Measurements from ENCODE around the gene NEURL1B. TPM values are rescaled to one million over a fixed set of nuclear protein-coding genes. Genes with fewer than 3 reads are reported as not detected.
A peak's percentile ranks its signal among the peaks of the same experiment; 100 is the strongest.

The NEURL1B gene
- total RNA-seq, 2 donors from 2014 or later = 61.6 to 99.9 TPM

DNA sequence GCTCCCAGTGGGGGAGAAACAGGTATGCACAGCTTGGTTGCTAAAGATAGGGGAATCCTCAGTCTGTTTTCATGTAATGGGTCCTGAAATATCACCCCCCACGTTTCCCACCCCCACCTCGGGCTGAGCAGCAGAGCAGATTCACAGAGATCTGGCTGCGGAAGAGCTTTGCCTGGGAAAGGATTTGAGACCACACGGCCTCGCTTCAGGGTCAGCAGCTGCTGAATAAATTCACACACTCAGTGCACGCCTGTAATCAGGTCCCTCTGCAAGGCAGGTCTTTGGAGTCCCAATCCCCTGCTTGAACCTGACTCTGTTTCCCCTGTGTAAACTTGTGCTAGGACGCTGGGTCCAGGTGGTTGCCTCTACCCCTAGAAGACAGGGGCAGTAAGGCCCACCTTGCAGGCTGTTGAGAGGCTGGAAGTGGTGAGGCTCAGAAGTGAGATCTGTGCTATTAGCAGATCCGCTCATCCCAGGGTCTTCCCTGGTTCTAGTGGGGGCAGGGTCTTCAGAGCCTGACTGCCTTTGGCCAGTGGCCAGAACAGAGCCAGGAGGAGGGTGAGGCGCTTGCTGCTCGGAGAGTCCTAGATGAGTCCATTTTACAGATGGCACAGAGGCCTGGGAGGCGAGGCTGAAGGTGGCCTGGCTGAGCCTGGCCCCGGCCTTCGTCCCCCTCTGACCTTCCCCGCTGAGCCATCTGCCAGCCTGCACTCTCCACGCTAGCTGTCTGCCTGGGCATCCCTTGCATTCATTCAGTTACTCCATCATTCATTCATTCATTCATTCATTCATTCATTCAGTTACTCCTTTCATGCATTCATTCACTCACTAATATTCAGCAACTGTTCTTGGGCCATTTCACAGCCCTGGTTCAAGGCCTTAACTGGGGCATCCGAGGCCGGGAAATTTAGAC lies 16.7 kb upstream of the NEURL1B start:
- intact Hi-C loops (cut with DNase I) = no loop called here
- no peaks in the 10 kb centered on the region for H3K36me3 ChIP-seq
- no peaks in the 10 kb centered on the region for H3K27me3 ChIP-seq
- no peak for TF ChIP-seq CTCF (IDR thresholded peaks at IDR 0.05)
- H3K4me3 ChIP-seq = no peak overlapping the region
- DNase-seq = no peak
- H3K27ac ChIP-seq = no peak overlapping the region
- H3K4me1 ChIP-seq = no peaks in the 10 kb centered on the region
- H3K9ac ChIP-seq (ENCODE audit: low read depth in 2 of 2, low read length in 2 of 2) = peak overlapping the region in 1 of 2 donors; percentile 15
- no peaks in the 10 kb centered on the region for H3K9me3 ChIP-seq

GRCh38 chr5:172624996-172625964 lies 15.8 kb upstream of the NEURL1B start:
- intact Hi-C loops (cut with DNase I) = no loop called here
- H3K36me3 ChIP-seq = no peaks in the 10 kb centered on the region
- H3K9ac ChIP-seq (ENCODE audit: low read depth in 2 of 2, low read length in 2 of 2) = no peak overlapping the region
- no peaks in the 10 kb centered on the region for H3K4me1 ChIP-seq
- no peak overlapping the region for H3K4me3 ChIP-seq
- no peaks in the 10 kb centered on the region for H3K27me3 ChIP-seq
- TF ChIP-seq CTCF (IDR thresholded peaks at IDR 0.05) = no peak
- H3K9me3 ChIP-seq = no peaks in the 10 kb centered on the region
- DNase-seq = no peak
- no peak overlapping the region for H3K27ac ChIP-seq

DNA sequence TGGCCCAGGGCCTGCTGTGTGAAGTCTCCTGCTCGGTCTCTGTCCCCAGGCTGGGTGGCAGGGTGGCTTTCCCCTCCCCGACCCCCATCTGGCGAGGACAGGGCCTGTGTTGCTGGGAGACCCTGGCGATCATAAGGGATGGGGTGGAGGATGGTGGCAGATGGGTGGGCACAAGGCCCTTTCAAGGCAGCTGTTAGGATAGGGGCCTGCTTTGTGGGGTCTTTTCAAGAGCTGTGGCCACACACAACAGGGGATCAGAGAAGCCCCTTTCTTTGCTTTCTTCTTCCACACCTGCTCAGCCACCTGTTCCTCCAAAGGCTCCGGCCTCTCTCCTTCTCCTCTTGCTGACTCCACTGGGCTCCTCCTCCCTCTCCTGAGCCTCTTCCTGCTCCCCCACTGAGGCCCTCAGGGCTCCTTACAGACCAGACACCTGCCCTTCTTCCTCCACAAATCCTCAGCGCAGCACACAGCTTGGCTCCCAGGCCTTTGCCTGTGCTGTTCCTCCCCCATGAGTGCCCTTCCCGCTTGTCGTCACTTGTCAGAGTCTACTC lies 15.0 kb upstream of the NEURL1B start:
- TF ChIP-seq CTCF (IDR thresholded peaks at IDR 0.05) = no peak
- DNase-seq = no peak

GRCh38 chr5:172630082-172630481 lies 11.0 kb upstream of the NEURL1B start:
- no peak for TF ChIP-seq CTCF (IDR thresholded peaks at IDR 0.05)
- no peaks in the 10 kb centered on the region for H3K9me3 ChIP-seq
- DNase-seq = no peak
- H3K4me1 ChIP-seq = no peaks in the 10 kb centered on the region
- H3K27me3 ChIP-seq = no peaks in the 10 kb centered on the region
- no peaks in the 10 kb centered on the region for H3K36me3 ChIP-seq
- H3K4me3 ChIP-seq = no peak overlapping the region
- intact Hi-C loops (cut with DNase I) = no loop called here
- peak overlapping the region; percentile 2 for H3K27ac ChIP-seq
- peak overlapping the region in 1 of 2 donors; percentile 52 for H3K9ac ChIP-seq (ENCODE audit: low read depth in 2 of 2, low read length in 2 of 2)

More for the DNA sequence above, 15.0 kb upstream of the NEURL1B start:
- Histone ChIP-seq H3K9me3 (no peaks in the 10 kb centered on the region), H3K27ac (no peak overlapping the region), H3K9ac (ENCODE audit: low read depth in 2 of 2, low read length in 2 of 2) (peak overlapping the region in 1 of 2 donors; percentile 21), H3K4me3 (no peak overlapping the region), H3K4me1 (no peaks in the 10 kb centered on the region), H3K27me3 (no peaks in the 10 kb centered on the region), H3K36me3 (no peaks in the 10 kb centered on the region)
- intact Hi-C loops (cut with DNase I) = no loop called here

DNA sequence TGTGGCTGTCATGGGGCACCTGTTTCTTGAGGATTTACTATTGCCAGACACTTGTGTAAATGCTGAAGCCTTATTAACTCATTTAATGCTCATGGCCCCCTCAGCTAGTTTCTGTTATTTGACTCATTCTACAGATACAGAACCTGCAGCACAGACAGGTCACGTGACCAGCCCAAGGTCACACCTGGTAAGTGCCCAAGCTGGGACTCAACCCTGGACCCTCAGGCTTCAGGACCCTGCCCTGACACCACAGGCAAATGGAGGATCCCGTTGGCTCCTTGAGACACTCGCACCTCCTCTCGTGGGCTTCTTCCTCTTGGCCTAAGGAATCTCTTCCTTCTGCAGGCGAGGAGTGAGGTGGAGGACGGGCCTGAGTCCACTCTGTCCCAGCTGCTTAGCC lies 10.6 kb upstream of the NEURL1B start:
- H3K27ac ChIP-seq = peak overlapping the region; percentile 2
- TF ChIP-seq CTCF (IDR thresholded peaks at IDR 0.05) = no peak
- H3K36me3 ChIP-seq = no peaks in the 10 kb centered on the region
- intact Hi-C loops (cut with DNase I) = no loop called here
- H3K27me3 ChIP-seq = no peaks in the 10 kb centered on the region
- H3K4me1 ChIP-seq = no peaks in the 10 kb centered on the region
- H3K9ac ChIP-seq (ENCODE audit: low read depth in 2 of 2, low read length in 2 of 2) = no peak overlapping the region
- DNase-seq = no peak
- no peak overlapping the region for H3K4me3 ChIP-seq
- H3K9me3 ChIP-seq = no peaks in the 10 kb centered on the region

Measured in colonic mucosa (tissue), 4 donors.